Left forelimb (tissue), 1 donor: ENCODE measurements around the gene LPCAT2.

Experiments
- DNase-seq: peaks from one replicate; pipeline ENCODE4 v3.0.0-alpha.2; 2018; ENCODE audit warnings: low spot score

Gene LPCAT2

GRCh38 chr16:55503726-55504550 lies 4.9 kb upstream of the LPCAT2 start:
- no peak for DNase-seq

- no peak for DNase-seq
Measured at GRCh38 chr16:55505333-55506015, 3.4 kb upstream of the LPCAT2 start.

- DNase-seq, result no peak
Measured at GRCh38 chr16:55506083-55506482, 2.8 kb upstream of the LPCAT2 start.

GRCh38 chr16:55506708-55507107 lies 2.2 kb upstream of the LPCAT2 start:
- DNase-seq, result no peak

GRCh38 chr16:55508271-55508921 lies 476 bp upstream of the LPCAT2 start:
- no peak for DNase-seq

- no peak for DNase-seq
Measured at GRCh38 chr16:55510185-55510805, 1.4 kb downstream of the LPCAT2 start.

- no peak for DNase-seq
Measured at GRCh38 chr16:55512941-55513340, 4.1 kb downstream of the LPCAT2 start.

GRCh38 chr16:55513616-55514015 lies 4.7 kb downstream of the LPCAT2 start:
- DNase-seq, result no peak

- DNase-seq, result no peak
Measured at GRCh38 chr16:55515111-55515510, 6.2 kb downstream of the LPCAT2 start.

- no peak for DNase-seq
Measured at GRCh38 chr16:55521792-55522191, 12.9 kb downstream of the LPCAT2 start.

- DNase-seq, result no peak
Measured at GRCh38 chr16:55526441-55526840, 17.6 kb downstream of the LPCAT2 start.

GRCh38 chr16:55527885-55528284 lies 19.0 kb downstream of the LPCAT2 start:
- DNase-seq, result no peak

GRCh38 chr16:55529018-55529417 lies 20.1 kb downstream of the LPCAT2 start:
- no peak for DNase-seq

GRCh38 chr16:55530316-55530856 lies 21.5 kb downstream of the LPCAT2 start:
- DNase-seq, result no peak

- DNase-seq, result no peak
Measured at GRCh38 chr16:55532227-55532626, 23.4 kb downstream of the LPCAT2 start.

- no peak for DNase-seq
Measured at GRCh38 chr16:55534756-55535155, 25.9 kb downstream of the LPCAT2 start.

- no peak for DNase-seq
Measured at GRCh38 chr16:55539049-55539448, 30.2 kb downstream of the LPCAT2 start.

- DNase-seq, result no peak
Measured at GRCh38 chr16:55539488-55539887, 30.6 kb downstream of the LPCAT2 start.

GRCh38 chr16:55540221-55540620 lies 31.3 kb downstream of the LPCAT2 start:
- DNase-seq, result no peak

GRCh38 chr16:55542459-55543082 lies 33.7 kb downstream of the LPCAT2 start:
- DNase-seq, result no peak

GRCh38 chr16:55543472-55543871 lies 34.6 kb downstream of the LPCAT2 start:
- DNase-seq, result no peak

- DNase-seq, result no peak
Measured at GRCh38 chr16:55552621-55553020, 43.7 kb downstream of the LPCAT2 start.
